ENCODE measurements around the gene ZNF420.

- no peak for TF ChIP-seq YY1 (IDR thresholded peaks at IDR 0.05; ENCODE audit: low read depth)
- no peak for TF ChIP-seq EZH2phosphoT487 (IDR thresholded peaks at IDR 0.05; ENCODE audit: borderline replicate concordance, low read depth)
- no peak for TF ChIP-seq POLR2AphosphoS5 (IDR thresholded peaks at IDR 0.05; ENCODE audit: low read depth, low read length)
- TF ChIP-seq FOXM1 (IDR thresholded peaks at IDR 0.05; ENCODE audit: low read depth), result no peak
- no peak for TF ChIP-seq ZBTB33 (IDR thresholded peaks at IDR 0.05; ENCODE audit: borderline replicate concordance, low read depth)
- no peak for TF ChIP-seq PBX3 (IDR thresholded peaks at IDR 0.05)
- TF ChIP-seq TAF1 (IDR thresholded peaks at IDR 0.05; ENCODE audit: borderline replicate concordance, low read depth, low read length), result no peak
- TF ChIP-seq RAD21 (IDR thresholded peaks at IDR 0.05; ENCODE audit: low read length), result no peak
These were observed 70.0 kb downstream of the ZNF420 start for GRCh38 chr19:37148214-37148613.
